ENCODE measurements around the gene NUTF2.

Gene NUTF2

DNA sequence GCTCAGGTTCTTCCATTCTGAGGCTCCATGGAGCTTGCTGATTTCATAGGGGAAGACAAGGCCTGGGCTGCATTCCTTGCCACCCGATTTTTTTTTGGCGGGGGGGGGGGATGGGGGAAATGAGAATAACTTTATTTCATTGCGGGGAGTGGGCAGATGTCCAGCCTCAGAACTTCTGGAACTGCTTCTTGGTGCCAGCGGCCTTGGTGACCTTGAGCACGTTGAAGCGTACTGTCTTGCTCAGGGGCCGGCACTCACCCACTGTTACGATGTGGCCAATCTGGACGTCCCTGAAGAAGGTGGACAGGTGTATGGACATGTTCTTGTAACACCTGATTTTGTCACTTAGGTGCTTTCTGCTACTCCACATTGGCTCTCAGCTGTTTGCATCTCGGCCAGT lies 9.1 kb downstream of the NUTF2 start:
- CTCF ChIA-PET, result interaction anchor here (0.6 to 0.8 kb wide), 2 partner anchors 40 to 188 kb away, joined by 3 read pairs; no protein-coding TSS in a partner anchor
- H3K27ac ChIP-seq (ENCODE audit: extremely low read depth, low read depth, low read length), result no peak overlapping the region
- POLR2A ChIA-PET, result interaction anchor here (0.6 to 1.5 kb wide), 3 partner anchors 22 to 149 kb away, joined by 3 to 5 read pairs (median 3); no protein-coding TSS in a partner anchor

DNA sequence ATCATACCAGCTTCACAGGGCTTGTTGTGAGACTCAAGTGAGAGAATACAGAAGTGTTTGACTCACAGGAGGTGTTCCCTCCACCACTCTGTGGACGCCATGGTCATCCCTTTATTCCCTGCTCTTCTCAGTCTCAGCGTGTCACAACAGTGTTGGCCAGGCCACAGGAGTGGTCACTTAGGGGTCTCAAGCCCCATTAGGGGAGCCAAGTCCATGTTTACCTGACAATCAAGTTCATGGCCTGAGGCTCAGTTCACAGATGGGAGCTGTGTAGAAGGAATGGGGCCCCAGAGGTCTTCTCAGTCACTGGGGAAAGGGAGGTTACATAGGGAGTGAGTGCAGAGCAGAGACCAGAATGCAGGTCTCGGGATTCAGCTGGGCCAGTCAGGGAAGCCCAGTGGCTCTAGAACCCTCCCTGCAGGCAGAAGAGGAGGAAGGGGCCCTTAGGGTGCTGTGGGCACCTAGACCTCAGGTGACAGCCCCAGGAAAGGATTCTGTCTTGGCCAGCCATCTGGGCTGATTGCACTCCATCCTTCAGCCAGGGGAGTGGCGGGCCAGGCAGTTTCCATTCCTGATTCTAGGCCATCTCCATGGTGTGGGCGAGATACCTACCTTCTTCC lies 10.3 kb downstream of the NUTF2 start:
- Histone ChIP-seq H3K4me3 (ENCODE audit: low read depth, low read length) (no peak overlapping the region), H3K4me1 (ENCODE audit: control insufficient read depth, insufficient read depth, low read length) (peaks cover 12% of the 10 kb centered on the region), H3K9me3 (ENCODE audit: control insufficient read depth, insufficient read depth, low read depth, low read length) (no peaks in the 10 kb centered on the region), H3K27ac (ENCODE audit: extremely low read depth, low read depth, low read length) (0 out of 2 replicates have a peak overlapping the region, but pooled peaks have one; percentile 14), H3K36me3 (ENCODE audit: control insufficient read depth in 2 of 2, insufficient read depth in 1 of 2, low read length in 2 of 2) (peaks cover 0 to 45% of the 10 kb centered on the region in 2 experiments; a peak in 2 of 3 replicates)
- POLR2A ChIA-PET, result interaction anchor here (1.2 kb wide), 1 partner anchor 40 kb away, joined by 3 read pairs; no protein-coding TSS in a partner anchor
- TF ChIP-seq ZSCAN16 (tag by site-specific recombination; IDR thresholded peaks at IDR 0.05), result peak; percentile 90
- no peak for TF ChIP-seq ZBTB17 (tag by site-specific recombination; IDR thresholded peaks at IDR 0.05)
- CTCF ChIA-PET, result interaction anchor here (0.8 to 1.4 kb wide), 5 partner anchors 27 to 137 kb away, joined by 3 to 5 read pairs (median 3); no protein-coding TSS in a partner anchor

More for the DNA sequence above, 9.1 kb downstream of the NUTF2 start:
- Histone ChIP-seq H3K4me1 (ENCODE audit: control insufficient read depth, insufficient read depth, low read length) (peaks cover 12% of the 10 kb centered on the region), H3K4me3 (ENCODE audit: low read depth, low read length) (no peak overlapping the region), H3K36me3 (ENCODE audit: control insufficient read depth in 2 of 2, insufficient read depth in 1 of 2, low read length in 2 of 2) (peaks cover 0 to 34% of the 10 kb centered on the region in 2 experiments; a peak in 2 of 3 replicates), H3K9me3 (ENCODE audit: control insufficient read depth, insufficient read depth, low read depth, low read length) (no peaks in the 10 kb centered on the region)
- TF ChIP-seq, protein P1, sequence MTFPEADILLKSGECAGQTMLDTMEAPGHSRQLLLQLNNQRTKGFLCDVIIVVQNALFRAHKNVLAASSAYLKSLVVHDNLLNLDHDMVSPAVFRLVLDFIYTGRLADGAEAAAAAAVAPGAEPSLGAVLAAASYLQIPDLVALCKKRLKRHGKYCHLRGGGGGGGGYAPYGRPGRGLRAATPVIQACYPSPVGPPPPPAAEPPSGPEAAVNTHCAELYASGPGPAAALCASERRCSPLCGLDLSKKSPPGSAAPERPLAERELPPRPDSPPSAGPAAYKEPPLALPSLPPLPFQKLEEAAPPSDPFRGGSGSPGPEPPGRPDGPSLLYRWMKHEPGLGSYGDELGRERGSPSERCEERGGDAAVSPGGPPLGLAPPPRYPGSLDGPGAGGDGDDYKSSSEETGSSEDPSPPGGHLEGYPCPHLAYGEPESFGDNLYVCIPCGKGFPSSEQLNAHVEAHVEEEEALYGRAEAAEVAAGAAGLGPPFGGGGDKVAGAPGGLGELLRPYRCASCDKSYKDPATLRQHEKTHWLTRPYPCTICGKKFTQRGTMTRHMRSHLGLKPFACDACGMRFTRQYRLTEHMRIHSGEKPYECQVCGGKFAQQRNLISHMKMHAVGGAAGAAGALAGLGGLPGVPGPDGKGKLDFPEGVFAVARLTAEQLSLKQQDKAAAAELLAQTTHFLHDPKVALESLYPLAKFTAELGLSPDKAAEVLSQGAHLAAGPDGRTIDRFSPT (tag by site-specific recombination; IDR thresholded peaks at IDR 0.05), result no peak
- no peak for TF ChIP-seq IKZF3 (tag by site-specific recombination; IDR thresholded peaks at IDR 0.05)
- TF ChIP-seq, protein P2, sequence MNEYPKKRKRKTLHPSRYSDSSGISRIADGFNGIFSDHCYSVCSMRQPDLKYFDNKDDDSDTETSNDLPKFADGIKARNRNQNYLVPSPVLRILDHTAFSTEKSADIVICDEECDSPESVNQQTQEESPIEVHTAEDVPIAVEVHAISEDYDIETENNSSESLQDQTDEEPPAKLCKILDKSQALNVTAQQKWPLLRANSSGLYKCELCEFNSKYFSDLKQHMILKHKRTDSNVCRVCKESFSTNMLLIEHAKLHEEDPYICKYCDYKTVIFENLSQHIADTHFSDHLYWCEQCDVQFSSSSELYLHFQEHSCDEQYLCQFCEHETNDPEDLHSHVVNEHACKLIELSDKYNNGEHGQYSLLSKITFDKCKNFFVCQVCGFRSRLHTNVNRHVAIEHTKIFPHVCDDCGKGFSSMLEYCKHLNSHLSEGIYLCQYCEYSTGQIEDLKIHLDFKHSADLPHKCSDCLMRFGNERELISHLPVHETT (tag by site-specific recombination; IDR thresholded peaks at IDR 0.05), result no peak
- no peak for TF ChIP-seq ZNF211 (tag by site-specific recombination; IDR thresholded peaks at IDR 0.05; ENCODE audit: low read depth)
- TF ChIP-seq GFI1B (tag by site-specific recombination; IDR thresholded peaks at IDR 0.05), result no peak
- TF ChIP-seq ZNF416 (tag by site-specific recombination; IDR thresholded peaks at IDR 0.05), result no peak
- TF ChIP-seq ZNF664 (tag by site-specific recombination; IDR thresholded peaks at IDR 0.05), result no peak
- TF ChIP-seq ZNF670 (tag by site-specific recombination; IDR thresholded peaks at IDR 0.05; ENCODE audit: low read depth), result no peak
- TF ChIP-seq, protein P3, sequence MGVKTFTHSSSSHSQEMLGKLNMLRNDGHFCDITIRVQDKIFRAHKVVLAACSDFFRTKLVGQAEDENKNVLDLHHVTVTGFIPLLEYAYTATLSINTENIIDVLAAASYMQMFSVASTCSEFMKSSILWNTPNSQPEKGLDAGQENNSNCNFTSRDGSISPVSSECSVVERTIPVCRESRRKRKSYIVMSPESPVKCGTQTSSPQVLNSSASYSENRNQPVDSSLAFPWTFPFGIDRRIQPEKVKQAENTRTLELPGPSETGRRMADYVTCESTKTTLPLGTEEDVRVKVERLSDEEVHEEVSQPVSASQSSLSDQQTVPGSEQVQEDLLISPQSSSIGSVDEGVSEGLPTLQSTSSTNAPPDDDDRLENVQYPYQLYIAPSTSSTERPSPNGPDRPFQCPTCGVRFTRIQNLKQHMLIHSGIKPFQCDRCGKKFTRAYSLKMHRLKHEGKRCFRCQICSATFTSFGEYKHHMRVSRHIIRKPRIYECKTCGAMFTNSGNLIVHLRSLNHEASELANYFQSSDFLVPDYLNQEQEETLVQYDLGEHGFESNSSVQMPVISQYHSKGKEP (tag by site-specific recombination; IDR thresholded peaks at IDR 0.05), result no peak
- TF ChIP-seq ZNF155 (tag by site-specific recombination; IDR thresholded peaks at IDR 0.05), result no peak

DNA sequence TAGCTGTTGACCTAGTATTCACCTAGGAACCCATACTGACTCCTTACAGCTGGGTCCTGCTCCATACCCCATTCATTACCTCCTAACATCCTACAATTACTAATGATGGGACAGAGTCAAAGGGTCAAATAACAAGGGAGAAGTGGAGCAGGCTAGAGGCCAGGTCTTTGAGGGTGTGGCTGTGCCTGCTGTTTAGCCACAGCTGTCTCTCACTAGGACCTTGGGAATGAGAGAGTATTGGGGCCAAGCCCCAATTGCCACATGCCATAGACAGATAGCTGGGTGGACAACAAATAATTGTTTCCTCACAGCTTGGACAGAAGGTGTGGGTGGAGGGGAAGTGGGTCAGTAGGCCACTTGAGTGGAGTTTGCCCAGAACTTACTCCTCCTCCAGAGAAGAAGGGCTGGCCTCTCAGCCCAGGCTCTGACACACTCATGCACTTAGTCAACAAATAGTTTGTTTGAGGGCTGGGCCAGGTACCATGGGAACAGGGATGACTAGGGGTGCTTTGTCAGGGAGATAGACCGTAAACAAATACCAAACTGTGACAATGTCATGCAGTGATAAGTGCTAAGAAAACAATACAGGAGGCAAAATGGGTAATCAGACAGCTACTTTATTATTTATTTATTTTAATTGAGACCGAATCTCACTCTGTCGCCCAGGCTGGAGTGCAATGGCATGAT lies 11.0 kb downstream of the NUTF2 start:
- Histone ChIP-seq H3K4me3 (ENCODE audit: low read depth, low read length) (no peak overlapping the region), H3K36me3 (ENCODE audit: control insufficient read depth in 2 of 2, insufficient read depth in 1 of 2, low read length in 2 of 2) (peaks cover 0 to 50% of the 10 kb centered on the region in 2 experiments; a peak in 2 of 3 replicates), H3K9me3 (ENCODE audit: control insufficient read depth, insufficient read depth, low read depth, low read length) (no peaks in the 10 kb centered on the region), H3K27ac (ENCODE audit: extremely low read depth, low read depth, low read length) (no peak overlapping the region), H3K4me1 (ENCODE audit: control insufficient read depth, insufficient read depth, low read length) (peaks cover 13% of the 10 kb centered on the region)
- POLR2A ChIA-PET, result interaction anchor here (0.9 kb wide), 1 partner anchor 34 kb away, joined by 3 read pairs; no protein-coding TSS in a partner anchor
- CTCF ChIA-PET, result interaction anchor here (0.5 to 1.4 kb wide), 5 partner anchors 26 to 136 kb away, joined by 3 to 5 read pairs (median 3); no protein-coding TSS in a partner anchor
- TF ChIP-seq, protein P4, sequence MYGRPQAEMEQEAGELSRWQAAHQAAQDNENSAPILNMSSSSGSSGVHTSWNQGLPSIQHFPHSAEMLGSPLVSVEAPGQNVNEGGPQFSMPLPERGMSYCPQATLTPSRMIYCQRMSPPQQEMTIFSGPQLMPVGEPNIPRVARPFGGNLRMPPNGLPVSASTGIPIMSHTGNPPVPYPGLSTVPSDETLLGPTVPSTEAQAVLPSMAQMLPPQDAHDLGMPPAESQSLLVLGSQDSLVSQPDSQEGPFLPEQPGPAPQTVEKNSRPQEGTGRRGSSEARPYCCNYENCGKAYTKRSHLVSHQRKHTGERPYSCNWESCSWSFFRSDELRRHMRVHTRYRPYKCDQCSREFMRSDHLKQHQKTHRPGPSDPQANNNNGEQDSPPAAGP (tag by site-specific recombination; IDR thresholded peaks at IDR 0.05), result no peak
- TF ChIP-seq FEZF1 (tag by site-specific recombination; IDR thresholded peaks at IDR 0.05), result 0 out of 2 replicates have a peak, but pooled peaks have one; percentile 8
- TF ChIP-seq ZNF658 (tag by site-specific recombination; IDR thresholded peaks at IDR 0.05), result no peak
- no peak for TF ChIP-seq SCRT2 (tag by site-specific recombination; IDR thresholded peaks at IDR 0.05)
- TF ChIP-seq, protein P5, sequence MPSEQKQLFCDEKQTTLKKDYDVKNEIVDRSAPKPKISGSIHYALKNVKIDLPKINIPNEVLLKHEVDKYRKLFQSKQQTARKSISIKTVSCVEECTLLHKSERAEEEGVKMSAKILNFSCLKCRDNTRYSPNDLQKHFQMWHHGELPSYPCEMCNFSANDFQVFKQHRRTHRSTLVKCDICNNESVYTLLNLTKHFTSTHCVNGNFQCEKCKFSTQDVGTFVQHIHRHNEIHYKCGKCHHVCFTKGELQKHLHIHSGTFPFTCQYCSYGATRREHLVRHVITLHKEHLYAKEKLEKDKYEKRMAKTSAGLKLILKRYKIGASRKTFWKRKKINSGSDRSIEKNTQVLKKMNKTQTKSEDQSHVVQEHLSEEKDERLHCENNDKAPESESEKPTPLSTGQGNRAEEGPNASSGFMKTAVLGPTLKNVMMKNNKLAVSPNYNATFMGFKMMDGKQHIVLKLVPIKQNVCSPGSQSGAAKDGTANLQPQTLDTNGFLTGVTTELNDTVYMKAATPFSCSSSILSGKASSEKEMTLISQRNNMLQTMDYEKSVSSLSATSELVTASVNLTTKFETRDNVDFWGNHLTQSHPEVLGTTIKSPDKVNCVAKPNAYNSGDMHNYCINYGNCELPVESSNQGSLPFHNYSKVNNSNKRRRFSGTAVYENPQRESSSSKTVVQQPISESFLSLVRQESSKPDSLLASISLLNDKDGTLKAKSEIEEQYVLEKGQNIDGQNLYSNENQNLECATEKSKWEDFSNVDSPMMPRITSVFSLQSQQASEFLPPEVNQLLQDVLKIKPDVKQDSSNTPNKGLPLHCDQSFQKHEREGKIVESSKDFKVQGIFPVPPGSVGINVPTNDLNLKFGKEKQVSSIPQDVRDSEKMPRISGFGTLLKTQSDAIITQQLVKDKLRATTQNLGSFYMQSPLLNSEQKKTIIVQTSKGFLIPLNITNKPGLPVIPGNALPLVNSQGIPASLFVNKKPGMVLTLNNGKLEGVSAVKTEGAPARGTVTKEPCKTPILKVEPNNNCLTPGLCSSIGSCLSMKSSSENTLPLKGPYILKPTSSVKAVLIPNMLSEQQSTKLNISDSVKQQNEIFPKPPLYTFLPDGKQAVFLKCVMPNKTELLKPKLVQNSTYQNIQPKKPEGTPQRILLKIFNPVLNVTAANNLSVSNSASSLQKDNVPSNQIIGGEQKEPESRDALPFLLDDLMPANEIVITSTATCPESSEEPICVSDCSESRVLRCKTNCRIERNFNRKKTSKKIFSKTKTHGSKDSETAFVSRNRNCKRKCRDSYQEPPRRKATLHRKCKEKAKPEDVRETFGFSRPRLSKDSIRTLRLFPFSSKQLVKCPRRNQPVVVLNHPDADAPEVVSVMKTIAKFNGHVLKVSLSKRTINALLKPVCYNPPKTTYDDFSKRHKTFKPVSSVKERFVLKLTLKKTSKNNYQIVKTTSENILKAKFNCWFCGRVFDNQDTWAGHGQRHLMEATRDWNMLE (tag by site-specific recombination; conservative IDR thresholded peaks at IDR 0.05; ENCODE audit: low read depth), result no peak
- no peak for TF ChIP-seq ZNF792 (tag by site-specific recombination; IDR thresholded peaks at IDR 0.05)
